SK-N-DZ (cell line): ENCODE measurements around the gene SIX2.

Experiments
- DNase-seq: peaks from one replicate; pipeline ENCODE4 v3.0.0-alpha.2; 2015; ENCODE audit warnings: low spot score

The SIX2 gene

GRCh38 chr2:45020439-45020838 is 11.2 kb upstream of the SIX2 start:
- DNase-seq: no peak

- DNase-seq: no peak
Observed at GRCh38 chr2:45018023-45018422, 8.8 kb upstream of the SIX2 start.

GRCh38 chr2:45014831-45015230 is 5.6 kb upstream of the SIX2 start:
- DNase-seq: no peak

- DNase-seq: peak; percentile 76
Observed at GRCh38 chr2:45014016-45014702, 4.9 kb upstream of the SIX2 start.

- peak; percentile 23 for DNase-seq
Observed at GRCh38 chr2:45013229-45014015, 4.2 kb upstream of the SIX2 start.

GRCh38 chr2:45012733-45013132 is 3.5 kb upstream of the SIX2 start:
- DNase-seq: no peak

- DNase-seq: no peak
Observed at GRCh38 chr2:45011621-45012602, 2.7 kb upstream of the SIX2 start.

GRCh38 chr2:45011121-45011520 is 1.9 kb upstream of the SIX2 start:
- DNase-seq: no peak

- DNase-seq: no peak
Observed at GRCh38 chr2:45010702-45011012, 1.4 kb upstream of the SIX2 start.

- peak; percentile 52 for DNase-seq
Observed at GRCh38 chr2:45009928-45010701, 863 bp upstream of the SIX2 start.

- DNase-seq: peak; percentile 26
Observed at GRCh38 chr2:45008296-45009129, 739 bp downstream of the SIX2 start.

- DNase-seq: no peak
Observed at GRCh38 chr2:45007961-45008295, 1.3 kb downstream of the SIX2 start.

GRCh38 chr2:45006942-45007287 is 2.3 kb downstream of the SIX2 start:
- no peak for DNase-seq

- no peak for DNase-seq
Observed at GRCh38 chr2:45006041-45006941, 3.0 kb downstream of the SIX2 start.

- DNase-seq: no peak
Observed at GRCh38 chr2:45005261-45006002, 3.8 kb downstream of the SIX2 start.

- DNase-seq: no peak
Observed at GRCh38 chr2:45004562-45005191, 4.6 kb downstream of the SIX2 start.

- no peak for DNase-seq
Observed at GRCh38 chr2:45003579-45004551, 5.4 kb downstream of the SIX2 start.
